Gastroesophageal sphincter (tissue), 3 donors: ENCODE data around the gene UBE4A.

Experiments
- CTCF ChIP-seq, 4 experiments: fragments of 200-600 bp in 2 of 4; fragments of 450-650 bp in 2 of 4; sonication (generic) in 1 of 4; IDR thresholded peaks; one replicate each; pipeline ENCODE4 v1.5.1; 2017 to 2019; ENCODE audit warnings: antibody characterized with exemption in 4 of 4, mild to moderate bottlenecking in 2 of 4, moderate library complexity in 2 of 4
- EP300 ChIP-seq: sonication (generic); formaldehyde crosslinking; IDR thresholded peaks from one replicate; pipeline ENCODE4 v1.6.1; 2017; ENCODE audit warnings: antibody characterized with exemption, mild to moderate bottlenecking

GRCh38 chr11:118310781-118311485 lies 48.5 kb upstream of the UBE4A start:
- TF ChIP-seq CTCF (IDR thresholded peaks at IDR 0.05) (no peak), EP300 (no peak)
